Colon (tissue), 2 donors: ENCODE results near the gene SLC1A2.

Source experiments
- FAIRE-seq: peaks from 2 replicates; lab custom pipeline; 2012; peaks lifted over from hg19 to GRCh38; lab: Jason Lieb, UNC
- donor health status: control.
- donor health status: control.

The SLC1A2 gene

GRCh38 chr11:35348898-35349687 is 70.3 kb downstream of the SLC1A2 start:
- no peak for FAIRE-seq

- FAIRE-seq = no peak
Measured at GRCh38 chr11:35347921-35348331, 71.4 kb downstream of the SLC1A2 start.

DNA sequence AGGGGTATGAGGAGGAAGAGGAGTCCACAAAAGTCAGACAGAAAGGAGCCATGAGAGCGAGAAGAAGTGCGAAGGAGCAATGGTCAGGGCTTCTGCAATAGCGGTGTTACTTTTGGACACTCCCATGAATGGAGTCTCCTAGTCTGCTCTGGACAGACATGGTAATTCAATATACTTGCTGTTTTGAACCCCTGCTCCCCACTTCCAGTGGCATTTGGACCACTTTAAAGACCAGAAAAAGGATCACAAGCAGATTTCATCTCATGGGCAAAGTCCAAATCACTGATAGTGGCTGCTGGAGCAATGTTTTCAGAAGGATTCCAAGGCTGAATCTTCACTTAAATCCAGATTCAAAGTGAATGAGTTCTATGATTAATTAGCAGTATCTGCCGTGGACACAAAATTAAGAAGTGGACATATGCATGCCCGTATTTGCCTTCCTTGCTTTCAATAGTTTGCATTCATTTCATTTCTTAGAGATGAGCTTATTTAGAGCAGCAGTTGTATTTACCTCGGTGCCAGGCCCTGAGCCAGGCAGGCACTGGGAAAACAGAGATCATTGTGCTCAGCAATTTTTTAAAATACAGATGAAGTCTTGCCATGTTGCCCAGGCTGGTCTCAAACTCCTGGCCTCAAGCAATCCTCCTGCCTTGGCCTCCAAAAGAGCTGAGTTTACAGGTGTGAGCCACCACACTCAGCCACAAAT is 72.0 kb downstream of the SLC1A2 start:
- no peak for FAIRE-seq

- no peak for FAIRE-seq
Measured at GRCh38 chr11:35346472-35347156, 72.7 kb downstream of the SLC1A2 start.

- no peak for FAIRE-seq
Measured at GRCh38 chr11:35344681-35345574, 74.4 kb downstream of the SLC1A2 start.

- FAIRE-seq = no peak
Measured at GRCh38 chr11:35343033-35343598, 76.2 kb downstream of the SLC1A2 start.

- no peak for FAIRE-seq
Measured at GRCh38 chr11:35340715-35341114, 78.6 kb downstream of the SLC1A2 start.

DNA sequence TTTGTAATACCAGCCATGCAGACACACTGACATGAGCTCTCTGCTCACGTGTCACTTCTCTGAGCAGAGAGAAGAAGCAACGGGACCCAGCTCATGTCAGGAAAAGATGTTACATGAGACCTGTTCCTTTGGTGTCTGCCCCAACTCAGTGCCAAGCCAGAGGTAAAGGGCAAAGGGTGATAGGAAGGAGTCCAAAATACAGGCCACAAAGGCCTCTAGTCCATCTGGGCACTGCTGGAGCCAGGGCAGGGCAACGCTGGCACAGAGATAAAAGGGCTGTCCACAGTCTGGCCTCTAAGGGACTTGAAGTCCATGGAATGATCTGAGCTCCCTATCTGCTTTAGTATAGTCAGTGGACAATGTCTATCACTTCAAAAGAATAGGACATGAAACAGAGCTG is 79.3 kb downstream of the SLC1A2 start:
- no peak for FAIRE-seq

GRCh38 chr11:35338921-35339320 is 80.4 kb downstream of the SLC1A2 start:
- no peak for FAIRE-seq

- FAIRE-seq = no peak
Measured at GRCh38 chr11:35337914-35338305, 81.4 kb downstream of the SLC1A2 start.

DNA sequence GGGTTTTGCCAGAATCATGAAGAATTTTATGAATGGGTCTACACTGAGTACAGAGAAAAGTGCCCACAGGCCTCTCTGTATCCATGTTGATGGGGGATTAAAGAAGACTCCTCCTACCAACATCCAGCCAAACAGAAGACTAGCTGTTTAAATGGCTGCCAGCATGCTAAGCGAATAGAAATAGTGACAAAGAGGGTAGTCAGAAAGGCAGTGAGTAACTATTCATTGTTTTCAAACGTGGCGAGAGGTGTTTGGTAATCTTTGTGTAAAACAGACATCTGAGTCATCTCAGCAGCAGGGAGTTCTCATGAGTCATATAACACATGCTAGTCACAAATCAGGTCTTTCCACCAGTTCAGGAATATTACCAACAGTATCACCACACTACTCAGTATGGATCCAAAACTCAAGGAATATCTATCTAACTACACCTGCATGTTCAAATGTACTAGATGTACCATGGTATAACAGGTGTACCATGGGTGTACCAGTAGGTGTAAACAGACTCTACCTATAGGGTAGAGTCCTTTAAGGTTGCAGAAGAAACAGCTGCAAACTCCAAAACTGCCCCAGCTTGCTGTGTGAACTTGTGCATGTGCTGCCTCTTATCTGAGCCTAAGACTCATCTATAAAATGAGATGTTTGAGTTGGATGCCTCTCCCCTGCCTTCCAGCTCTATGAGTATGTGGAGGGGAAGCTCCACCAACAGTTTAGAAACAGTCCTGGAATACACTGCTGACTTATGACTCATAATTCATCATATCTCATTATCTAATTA is 82.0 kb downstream of the SLC1A2 start:
- FAIRE-seq = no peak

GRCh38 chr11:35336726-35337125 is 82.6 kb downstream of the SLC1A2 start:
- FAIRE-seq = no peak

- no peak for FAIRE-seq
Measured at GRCh38 chr11:35335226-35335625, 84.1 kb downstream of the SLC1A2 start.

GRCh38 chr11:35334385-35335090 is 84.8 kb downstream of the SLC1A2 start:
- FAIRE-seq = no peak

DNA sequence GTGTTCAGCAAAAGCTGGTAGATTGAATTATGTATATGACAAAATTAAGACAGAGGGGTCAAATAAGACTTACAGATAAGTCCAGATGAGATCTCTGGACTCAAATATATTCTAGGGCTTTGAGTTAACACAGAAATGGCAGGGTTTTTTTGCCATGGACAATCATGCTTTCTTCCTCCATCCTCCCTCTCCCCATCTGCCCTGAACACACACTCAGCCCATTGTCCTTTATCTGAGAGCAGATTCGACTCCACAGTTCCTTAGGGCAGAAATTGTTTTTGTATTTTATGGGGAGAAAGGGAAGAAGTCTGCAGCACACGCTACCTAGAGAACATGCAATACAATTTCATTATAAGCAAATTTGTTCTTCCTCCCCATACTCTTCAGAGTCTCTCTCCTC is 86.8 kb downstream of the SLC1A2 start:
- FAIRE-seq = no peak

- FAIRE-seq = no peak
Measured at GRCh38 chr11:35330931-35331330, 88.4 kb downstream of the SLC1A2 start.

- no peak for FAIRE-seq
Measured at GRCh38 chr11:35330156-35330889, 89.0 kb downstream of the SLC1A2 start.

DNA sequence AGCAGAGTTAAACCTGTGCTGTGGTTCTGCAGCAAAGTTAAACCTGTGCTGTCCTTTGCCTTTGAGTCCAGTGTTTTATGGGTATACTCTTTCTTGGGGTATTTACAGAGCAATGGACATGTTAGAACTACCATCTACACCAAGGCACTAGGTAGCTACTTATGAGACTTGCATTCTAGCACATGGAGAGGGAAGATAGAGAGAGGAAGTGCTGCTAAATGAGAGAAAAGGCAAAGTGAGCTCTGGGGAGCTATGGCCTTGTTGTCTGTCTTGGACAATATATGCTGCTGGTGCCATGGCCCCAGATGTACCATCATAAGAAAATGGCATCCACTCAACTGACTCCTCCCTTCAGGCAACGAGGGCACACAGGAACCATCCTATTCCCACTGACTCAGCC is 91.5 kb downstream of the SLC1A2 start:
- FAIRE-seq = no peak

DNA sequence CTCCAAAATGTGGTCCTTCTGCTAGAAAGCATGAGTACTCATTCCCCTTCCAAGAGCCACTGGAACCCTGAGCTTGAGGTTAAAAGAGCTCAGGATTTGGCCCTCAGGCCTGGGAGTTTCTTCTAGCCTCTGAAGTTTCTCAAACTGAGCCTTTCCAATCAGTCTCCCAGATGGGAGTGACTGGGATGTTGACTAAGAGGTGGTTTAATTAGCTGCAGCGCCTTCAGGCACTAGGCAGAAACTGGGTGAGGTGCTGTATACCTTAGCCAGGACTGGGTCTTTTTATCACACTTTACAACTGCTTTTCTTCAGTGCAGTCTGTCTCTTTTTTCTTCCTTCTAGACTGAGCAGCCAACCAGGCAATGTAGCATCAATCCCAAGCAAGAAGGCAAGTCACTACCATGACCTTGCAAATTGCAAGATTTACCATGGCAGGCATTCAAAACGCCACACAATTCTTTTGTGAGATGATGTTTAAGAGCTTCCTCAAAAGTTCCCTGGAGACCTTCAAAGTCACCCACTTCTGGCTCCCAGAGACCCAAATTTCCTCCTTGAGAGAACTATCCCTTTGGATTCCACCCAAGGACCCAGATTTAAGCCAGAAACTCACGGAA is 93.0 kb downstream of the SLC1A2 start:
- no peak for FAIRE-seq
